Lower leg skin (tissue), 4 donors: ENCODE measurements around the gene PTCD3. TPM values are rescaled to one million over a fixed set of nuclear protein-coding genes. Genes with fewer than 3 reads are reported as not detected.

Experiments used
- DNase-seq, 2 donors: peaks; one replicate each; pipeline ENCODE4 v3.0.0-alpha.2; 2019; ENCODE audit warnings: low spot score in 2 of 2
- H3K4me3 ChIP-seq: fragments of 200-600 bp; sonication (generic); 2 replicates; pipeline ENCODE4 v1.5.1; 2017; ENCODE audit warnings: mild to moderate bottlenecking, low read depth; ENCODE audit not compliant: poor library complexity, severe bottlenecking
- POLR2A ChIP-seq, 2 donors: fragments of 450-650 bp; IDR thresholded peaks; one replicate each; pipeline ENCODE4 v1.6.1; 2016 to 2017; ENCODE audit warnings: antibody characterized with exemption in 2 of 2, mild to moderate bottlenecking in 1 of 2, moderate library complexity in 1 of 2
- WGBS, 2 donors: methylation state at CpG; one replicate each; pipeline ENCODE4 v1.1.5; 2018; 5-methylcytosine and 5-hydroxymethylcytosine counted together
- intact Hi-C: fragments of 100-400 bp; cut with DNase I; formaldehyde crosslinking; loops from one replicate; pipeline ENCODE4 v1.15.0; 2023; ENCODE audit warnings: low total_unique reads
- total RNA-seq, 4 donors: library from RNA; depleted of rRNA; stranded (reverse); fragments of >200 nt; gene quantifications; one replicate each; pipeline ENCODE4 v1.1.0, GENCODE V29; 2016
- TF ChIP-seq, protein P1 (sequence below), 3 donors: fragments of 450-650 bp; IDR thresholded peaks; one replicate each; pipeline ENCODE4 v1.5.1; 2016; ENCODE audit warnings: antibody characterized with exemption in 3 of 3, mild to moderate bottlenecking in 3 of 3, moderate library complexity in 2 of 3

Gene PTCD3
- total RNA-seq, 4 donors from 2014 or later = 35.5 to 98.7 (median 48.5) TPM

DNA sequence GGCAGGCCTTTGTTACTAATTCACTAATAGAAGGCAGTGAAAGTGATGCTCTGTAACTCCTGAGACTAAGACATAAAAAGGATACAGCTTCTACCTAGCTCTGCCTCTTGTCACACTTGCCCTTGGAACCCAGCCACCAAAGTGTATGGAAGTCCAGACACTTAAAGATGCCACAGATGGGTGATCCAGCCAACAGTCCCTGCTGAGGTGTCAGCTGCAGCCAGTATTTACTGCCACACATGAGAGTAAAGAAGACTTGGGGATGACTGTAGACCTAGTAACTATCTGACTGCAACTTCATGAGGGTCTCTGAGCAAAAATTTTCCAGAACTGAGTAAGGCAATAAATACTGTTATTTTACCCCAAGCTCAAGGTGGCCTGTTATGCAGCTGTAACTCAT lies 80.4 kb downstream of the PTCD3 start:
- TF ChIP-seq, protein P1, sequence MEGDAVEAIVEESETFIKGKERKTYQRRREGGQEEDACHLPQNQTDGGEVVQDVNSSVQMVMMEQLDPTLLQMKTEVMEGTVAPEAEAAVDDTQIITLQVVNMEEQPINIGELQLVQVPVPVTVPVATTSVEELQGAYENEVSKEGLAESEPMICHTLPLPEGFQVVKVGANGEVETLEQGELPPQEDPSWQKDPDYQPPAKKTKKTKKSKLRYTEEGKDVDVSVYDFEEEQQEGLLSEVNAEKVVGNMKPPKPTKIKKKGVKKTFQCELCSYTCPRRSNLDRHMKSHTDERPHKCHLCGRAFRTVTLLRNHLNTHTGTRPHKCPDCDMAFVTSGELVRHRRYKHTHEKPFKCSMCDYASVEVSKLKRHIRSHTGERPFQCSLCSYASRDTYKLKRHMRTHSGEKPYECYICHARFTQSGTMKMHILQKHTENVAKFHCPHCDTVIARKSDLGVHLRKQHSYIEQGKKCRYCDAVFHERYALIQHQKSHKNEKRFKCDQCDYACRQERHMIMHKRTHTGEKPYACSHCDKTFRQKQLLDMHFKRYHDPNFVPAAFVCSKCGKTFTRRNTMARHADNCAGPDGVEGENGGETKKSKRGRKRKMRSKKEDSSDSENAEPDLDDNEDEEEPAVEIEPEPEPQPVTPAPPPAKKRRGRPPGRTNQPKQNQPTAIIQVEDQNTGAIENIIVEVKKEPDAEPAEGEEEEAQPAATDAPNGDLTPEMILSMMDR (IDR thresholded peaks at IDR 0.05) = no peak
- TF ChIP-seq POLR2A (IDR thresholded peaks at IDR 0.05) = no peak
- H3K4me3 ChIP-seq = no peak overlapping the region
- DNase-seq = no peak
- intact Hi-C loops = no loop called here

DNA sequence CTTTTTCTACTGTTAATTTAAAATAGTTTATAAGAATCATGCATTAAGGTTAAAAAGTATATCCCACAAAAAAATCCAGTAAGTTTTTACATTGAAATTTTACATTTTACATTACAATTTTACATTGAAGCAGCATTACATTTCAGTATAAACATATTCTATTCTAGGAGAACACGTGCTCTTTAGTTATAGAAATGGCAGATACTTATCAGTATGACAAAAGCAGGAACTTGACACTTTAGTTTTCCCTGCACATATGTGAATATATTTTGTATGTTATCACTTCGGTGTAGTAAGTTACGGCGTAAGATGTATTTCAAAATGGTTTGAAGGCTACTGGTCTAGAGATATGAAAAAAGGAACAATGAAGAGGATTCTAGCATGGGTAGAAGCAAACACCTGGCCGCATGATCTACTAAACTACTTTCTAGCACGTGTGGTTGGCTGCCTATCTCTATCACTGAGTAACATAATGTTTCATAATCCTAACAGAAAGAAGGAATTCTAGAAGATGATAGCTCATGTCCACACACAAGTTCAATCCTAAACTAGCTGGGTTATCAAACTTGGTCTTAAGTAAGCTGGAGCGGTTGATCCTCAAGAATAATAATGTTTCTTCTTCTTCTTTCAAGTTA lies 83.9 kb downstream of the PTCD3 start:
- intact Hi-C loops = no loop called here
- DNase-seq = no peak
- WGBS, 2 donors = 84 to 89% methylated on average over 7 of the region's 7 CpGs
- TF ChIP-seq, protein P1 (IDR thresholded peaks at IDR 0.05) = no peak
- TF ChIP-seq POLR2A (IDR thresholded peaks at IDR 0.05) = no peak
- no peak overlapping the region for H3K4me3 ChIP-seq

Other genes with a start within 250 kb of the PTCD3 start
- gene ST3GAL5, start 217.2 kb upstream of the PTCD3 start, total RNA-seq = 1 to 10 TPM; 6.9 to 8.6 (median 8.1) TPM
- 10 to 100 TPM; 11.9 to 16.9 (median 13.5) TPM for gene POLR1A, start 349 bp upstream of the PTCD3 start, total RNA-seq
- 10 to 100 TPM; 45.8 to 56.4 (median 48.8) TPM for gene IMMT, start 89.2 kb downstream of the PTCD3 start, total RNA-seq
- 10 to 100 TPM in 3 of 4 donors, 1 to 10 TPM in 1; 8.1 to 36.3 (median 23.8) TPM for gene MRPL35, start 93.2 kb downstream of the PTCD3 start, total RNA-seq
- gene REEP1, start 231.4 kb downstream of the PTCD3 start, total RNA-seq = 1 to 10 TPM in 3 of 4 donors, under 1 TPM in 1; 0.04 to 4.3 (median 2.0) TPM